Fibroblast of lung (primary cell): ENCODE data around the gene GTF2F2. TPM values are rescaled to one million over a fixed set of nuclear protein-coding genes. Genes with fewer than 3 reads are reported as not detected.

Experiments used
- DNase-seq, 2 donors: peaks; one replicate each; pipeline versions ENCODE4 v3.0.0 to v3.0.0-alpha.2; 2010; ENCODE audit warnings: low read depth in 2 of 2
- H2AFZ ChIP-seq: 2 replicates; pipeline ENCODE4 v1.5.1; 2012; ENCODE audit warnings: low read length, control low read depth, inconsistent platforms
- H3K27ac ChIP-seq: 2 replicates; pipeline ENCODE4 v1.5.1; 2011; ENCODE audit warnings: low read length, control low read depth; ENCODE audit not compliant: insufficient read depth
- H3K27me3 ChIP-seq: 2 replicates; pipeline ENCODE4 v1.5.1; 2011; ENCODE audit warnings: mild to moderate bottlenecking, low read length; ENCODE audit not compliant: control insufficient read depth, insufficient read depth
- H3K36me3 ChIP-seq: 2 replicates; pipeline ENCODE4 v1.5.1; 2011; ENCODE audit warnings: low read length; ENCODE audit not compliant: control insufficient read depth, insufficient read depth
- H3K4me1 ChIP-seq: 2 replicates; pipeline ENCODE4 v1.5.1; 2011; ENCODE audit warnings: low read length; ENCODE audit not compliant: control insufficient read depth, insufficient read depth; ENCODE audit errors: extremely low read depth
- H3K4me2 ChIP-seq: 2 replicates; pipeline ENCODE4 v1.5.1; 2011; ENCODE audit warnings: low read length, control low read depth; ENCODE audit not compliant: insufficient read depth; ENCODE audit errors: extremely low read depth
- H3K4me3 ChIP-seq, 4 experiments: fragments of 200-600 bp in 1 of 4; sonication (generic) in 1 of 4; replicated peaks in 1 of 4; 2 replicates each; pipeline ENCODE4 v1.5.1; 2011 to 2016; ENCODE audit warnings: low read length in 4 of 4, low read depth in 3 of 4, mild to moderate bottlenecking in 3 of 4, control low read depth in 2 of 4, inconsistent platforms in 1 of 4, mixed read lengths in 1 of 4; ENCODE audit not compliant: insufficient read depth in 1 of 4; ENCODE audit errors: control extremely low read depth in 1 of 4
- H3K79me2 ChIP-seq: 2 replicates; pipeline ENCODE4 v1.5.1; 2012; ENCODE audit warnings: mild to moderate bottlenecking, low read length, inconsistent platforms; ENCODE audit not compliant: control insufficient read depth, insufficient read depth
- H3K9ac ChIP-seq: 2 replicates; pipeline ENCODE4 v1.5.1; 2011; ENCODE audit warnings: mild to moderate bottlenecking, low read length, control low read depth; ENCODE audit not compliant: insufficient read depth
- H3K9me3 ChIP-seq: 2 replicates; pipeline ENCODE4 v1.5.1; 2012; ENCODE audit warnings: low read depth, low read length; ENCODE audit not compliant: control insufficient read depth, insufficient read depth
- H4K20me1 ChIP-seq: 2 replicates; pipeline ENCODE4 v1.5.1; 2011; ENCODE audit warnings: low read length; ENCODE audit not compliant: control insufficient read depth, insufficient read depth; ENCODE audit errors: extremely low read depth
- CTCF ChIP-seq, 2 donors: IDR thresholded peaks in 1 of 2; conservative IDR thresholded peaks in 1 of 2; 1 replicate in 1 of 2; 2 replicates in 1 of 2; pipeline ENCODE4 v1.5.1; 2011 to 2012; ENCODE audit warnings: low read length in 2 of 2, control low read depth in 1 of 2, inconsistent platforms in 1 of 2, low read depth in 1 of 2, mild to moderate bottlenecking in 1 of 2
- EZH2 ChIP-seq: IDR thresholded peaks from 2 replicates; pipeline ENCODE4 v1.5.1; 2012; ENCODE audit warnings: low read length, control low read depth, mild to moderate bottlenecking; ENCODE audit errors: missing control alignments
- polyA plus RNA-seq, 2 donors: library from polyadenylated mRNA; depleted of rRNA in 1 of 2; stranded (reverse) in 1 of 2; unstranded in 1 of 2; fragments of >200 nt; gene quantifications; 2 replicates each; pipeline ENCODE4 v1.2.1, GENCODE V29; 2011 to 2012; ENCODE audit warnings: missing spikeins in 1 of 2
- total RNA-seq: library from RNA; depleted of rRNA; stranded (reverse); fragments of >200 nt; gene quantifications from 2 replicates; pipeline ENCODE4 v1.2.1, GENCODE V29; 2014

Gene GTF2F2
- total and polyA plus RNA-seq, 2 donors (not counting 1 experiment from before 2014, with no cell fraction given), result 23.4 to 31.7 TPM

GRCh38 chr13:45086484-45086883, 33.8 kb upstream of the GTF2F2 start:
- Histone ChIP-seq H3K27me3 (no peaks in the 10 kb centered on the region), H3K9me3 (no peaks in the 10 kb centered on the region), H3K4me1 (peaks cover 4% of the 10 kb centered on the region), H3K4me2 (no peak overlapping the region), H3K27ac (no peak overlapping the region), H3K36me3 (no peaks in the 10 kb centered on the region), H3K79me2 (no peaks in the 10 kb centered on the region), H2AFZ (no peak overlapping the region), H3K4me3 (no peak overlapping the region), H4K20me1 (no peaks in the 10 kb centered on the region), H3K9ac (no peak overlapping the region)
- TF ChIP-seq CTCF (conservative IDR thresholded peaks at IDR 0.05 in 1 of 2, IDR thresholded peaks at IDR 0.05 in 1 of 2; ENCODE audit: low read depth in 1 of 2, low read length in 2 of 2), result no peak
- TF ChIP-seq EZH2, result no peak
- DNase-seq, result peak in 1 of 2 donors; percentile 75

GRCh38 chr13:45092663-45093062, 27.6 kb upstream of the GTF2F2 start:
- H3K4me1 ChIP-seq, result peaks cover 2% of the 10 kb centered on the region
- no peaks in the 10 kb centered on the region for H4K20me1 ChIP-seq
- TF ChIP-seq EZH2 (no peak), CTCF (conservative IDR thresholded peaks at IDR 0.05 in 1 of 2, IDR thresholded peaks at IDR 0.05 in 1 of 2; ENCODE audit: low read depth in 1 of 2, low read length in 2 of 2) (no peak)
- H3K4me2 ChIP-seq, result no peak overlapping the region
- no peaks in the 10 kb centered on the region for H3K36me3 ChIP-seq
- H3K27me3 ChIP-seq, result no peaks in the 10 kb centered on the region
- peak in 1 of 2 donors; percentile 55 for DNase-seq
- no peaks in the 10 kb centered on the region for H3K79me2 ChIP-seq
- H2AFZ ChIP-seq, result no peak overlapping the region
- no peak overlapping the region for H3K27ac ChIP-seq
- H3K9me3 ChIP-seq, result no peaks in the 10 kb centered on the region
- no peak overlapping the region for H3K9ac ChIP-seq
- H3K4me3 ChIP-seq, result no peak overlapping the region

GRCh38 chr13:45100573-45101262, 19.6 kb upstream of the GTF2F2 start:
- Histone ChIP-seq H3K4me1 (no peaks in the 10 kb centered on the region), H3K4me3 (no peak overlapping the region), H3K36me3 (no peaks in the 10 kb centered on the region), H3K9ac (no peak overlapping the region), H3K27me3 (no peaks in the 10 kb centered on the region), H3K4me2 (no peak overlapping the region), H3K27ac (no peak overlapping the region), H2AFZ (no peak overlapping the region), H3K9me3 (no peaks in the 10 kb centered on the region), H3K79me2 (no peaks in the 10 kb centered on the region), H4K20me1 (no peaks in the 10 kb centered on the region)
- DNase-seq, result no peak
- no peak for TF ChIP-seq EZH2
- no peak for TF ChIP-seq CTCF (conservative IDR thresholded peaks at IDR 0.05 in 1 of 2, IDR thresholded peaks at IDR 0.05 in 1 of 2; ENCODE audit: low read depth in 1 of 2, low read length in 2 of 2)
